NCI-H345 treated with DMSO at 0.1 percent for 48 hours (cell line): ENCODE data around the gene BICRAL.
A peak's percentile ranks its signal among the peaks of the same experiment; 100 is the strongest.
"Not testable (repeated sequence)": the region's sequence is repeated elsewhere in the genome, so short reads cannot be mapped to it uniquely, and the experiment has no call there.

ENCODE experiments used
- DNase-seq: peaks from one replicate; lab custom pipeline; 2025; ENCODE audit not compliant: unreplicated experiment; lab: John Stamatoyannopoulos, UW

The BICRAL gene

GRCh38 chr6:42841844-42842584 is 60.2 kb downstream of the BICRAL start:
- no peak for DNase-seq

- DNase-seq, result peak; percentile 47
Measured at GRCh38 chr6:42845327-42845694, 63.5 kb downstream of the BICRAL start.

- DNase-seq, result no peak
Measured at GRCh38 chr6:42846505-42846904, 64.7 kb downstream of the BICRAL start.

- no peak for DNase-seq
Measured at GRCh38 chr6:42848700-42849099, 66.8 kb downstream of the BICRAL start.

- DNase-seq, result no peak
Measured at GRCh38 chr6:42851599-42851998, 69.7 kb downstream of the BICRAL start.

- no peak for DNase-seq
Measured at GRCh38 chr6:42860036-42860435, 78.2 kb downstream of the BICRAL start.

GRCh38 chr6:42860481-42860880 is 78.6 kb downstream of the BICRAL start:
- no peak for DNase-seq

GRCh38 chr6:42864602-42865001 is 82.8 kb downstream of the BICRAL start:
- no peak for DNase-seq

- DNase-seq, result no peak
Measured at GRCh38 chr6:42870145-42870936, 88.5 kb downstream of the BICRAL start.

GRCh38 chr6:42871711-42872110 is 89.9 kb downstream of the BICRAL start:
- no peak for DNase-seq

- no peak for DNase-seq
Measured at GRCh38 chr6:42873313-42873712, 91.5 kb downstream of the BICRAL start.

GRCh38 chr6:42877695-42878094 is 95.8 kb downstream of the BICRAL start:
- no peak for DNase-seq

- DNase-seq, result peak; percentile 94
Measured at GRCh38 chr6:42879372-42880239, 97.8 kb downstream of the BICRAL start, which contains the start of gene RPL7L1. TSS of gene RPL7L1 (plus strand) at chr6:42879616. CDS start at chr6:42879911, 295 bp downstream.

GRCh38 chr6:42880240-42880817 is 98.5 kb downstream of the BICRAL start:
- not testable (repeated sequence) for DNase-seq

- not testable (repeated sequence) for DNase-seq
Measured at GRCh38 chr6:42880871-42881270, 99.0 kb downstream of the BICRAL start.

GRCh38 chr6:42885702-42886101 is 103.8 kb downstream of the BICRAL start:
- DNase-seq, result no peak

- DNase-seq, result not testable (repeated sequence)
Measured at GRCh38 chr6:42888201-42888600, 106.3 kb downstream of the BICRAL start.

- DNase-seq, result no peak
Measured at GRCh38 chr6:42889815-42890214, 108.0 kb downstream of the BICRAL start.

- peak; percentile 75 for DNase-seq
Measured at GRCh38 chr6:42890311-42891198, 108.7 kb downstream of the BICRAL start.

GRCh38 chr6:42891199-42891722 is 109.4 kb downstream of the BICRAL start:
- no peak for DNase-seq
